ENCODE measurements around the gene NECTIN2.
"Not testable (repeated sequence)": the region's sequence is repeated elsewhere in the genome, so short reads cannot be mapped to it uniquely, and the experiment has no call there.

GRCh38 chr19:44888335-44888734, 42.2 kb downstream of the NECTIN2 start:
- TF ChIP-seq FOXK2 (IDR thresholded peaks at IDR 0.05); SP1 (IDR thresholded peaks at IDR 0.05); TARDBP (IDR thresholded peaks at IDR 0.05); SUZ12 (IDR thresholded peaks at IDR 0.05); LEF1 (IDR thresholded peaks at IDR 0.05; ENCODE audit: borderline replicate concordance); ZNF384 (IDR thresholded peaks at IDR 0.05); FOXM1 (IDR thresholded peaks at IDR 0.05; ENCODE audit: borderline replicate concordance); FOXA1 (IDR thresholded peaks at IDR 0.05); ARNT (IDR thresholded peaks at IDR 0.05); BHLHE40 (IDR thresholded peaks at IDR 0.05; ENCODE audit: borderline replicate concordance): not testable (repeated sequence)
- TF ChIP-seq, protein P1, sequence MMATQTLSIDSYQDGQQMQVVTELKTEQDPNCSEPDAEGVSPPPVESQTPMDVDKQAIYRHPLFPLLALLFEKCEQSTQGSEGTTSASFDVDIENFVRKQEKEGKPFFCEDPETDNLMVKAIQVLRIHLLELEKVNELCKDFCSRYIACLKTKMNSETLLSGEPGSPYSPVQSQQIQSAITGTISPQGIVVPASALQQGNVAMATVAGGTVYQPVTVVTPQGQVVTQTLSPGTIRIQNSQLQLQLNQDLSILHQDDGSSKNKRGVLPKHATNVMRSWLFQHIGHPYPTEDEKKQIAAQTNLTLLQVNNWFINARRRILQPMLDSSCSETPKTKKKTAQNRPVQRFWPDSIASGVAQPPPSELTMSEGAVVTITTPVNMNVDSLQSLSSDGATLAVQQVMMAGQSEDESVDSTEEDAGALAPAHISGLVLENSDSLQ (IDR thresholded peaks at IDR 0.05): not testable (repeated sequence)
